IPS DF 4.7 (cell line): ENCODE results near the gene FHOD3.

Experiments used
- DNase-seq: peaks from one replicate; pipeline ENCODE4 v3.0.0-alpha.2; 2013; ENCODE audit warnings: low spot score; ENCODE audit errors: extremely low read depth

FHOD3 gene

GRCh38 chr18:36381075-36381474 lies 83.6 kb downstream of the FHOD3 start:
- no peak for DNase-seq

- no peak for DNase-seq
These were observed 85.3 kb downstream of the FHOD3 start for GRCh38 chr18:36382854-36383253.

GRCh38 chr18:36386150-36386920 lies 88.8 kb downstream of the FHOD3 start:
- DNase-seq: no peak

- DNase-seq: no peak
These were observed 89.8 kb downstream of the FHOD3 start for GRCh38 chr18:36387310-36387709.

- no peak for DNase-seq
These were observed 90.8 kb downstream of the FHOD3 start for GRCh38 chr18:36388310-36388709.

GRCh38 chr18:36389027-36389426 lies 91.5 kb downstream of the FHOD3 start:
- DNase-seq: no peak

- DNase-seq: no peak
These were observed 92.5 kb downstream of the FHOD3 start for GRCh38 chr18:36389811-36390581.

GRCh38 chr18:36391426-36392145 lies 94.1 kb downstream of the FHOD3 start:
- DNase-seq: no peak

GRCh38 chr18:36392164-36392978 lies 94.9 kb downstream of the FHOD3 start:
- no peak for DNase-seq

- DNase-seq: no peak
These were observed 95.4 kb downstream of the FHOD3 start for GRCh38 chr18:36392979-36393287.

GRCh38 chr18:36394486-36394885 lies 97.0 kb downstream of the FHOD3 start:
- no peak for DNase-seq

GRCh38 chr18:36396190-36396589 lies 98.7 kb downstream of the FHOD3 start:
- DNase-seq: no peak

- no peak for DNase-seq
These were observed 99.5 kb downstream of the FHOD3 start for GRCh38 chr18:36397033-36397432.

GRCh38 chr18:36398419-36398818 lies 100.9 kb downstream of the FHOD3 start:
- no peak for DNase-seq

- no peak for DNase-seq
These were observed 101.5 kb downstream of the FHOD3 start for GRCh38 chr18:36399055-36399454.

- DNase-seq: no peak
These were observed 103.9 kb downstream of the FHOD3 start for GRCh38 chr18:36401462-36401861.

GRCh38 chr18:36402765-36403396 lies 105.4 kb downstream of the FHOD3 start:
- DNase-seq: no peak

- no peak for DNase-seq
These were observed 106.6 kb downstream of the FHOD3 start for GRCh38 chr18:36403896-36404820.

GRCh38 chr18:36405611-36406010 lies 108.1 kb downstream of the FHOD3 start:
- no peak for DNase-seq

GRCh38 chr18:36406805-36407204 lies 109.3 kb downstream of the FHOD3 start:
- DNase-seq: no peak
